NCI-H1105 treated with DMSO at 0.1 percent for 48 hours (cell line): ENCODE data around the gene KCNJ6.

ENCODE experiments used
- DNase-seq: peaks from one replicate; lab custom pipeline; 2025; lab: John Stamatoyannopoulos, UW

Gene KCNJ6

GRCh38 chr21:37904856-37905255 lies 11.4 kb downstream of the KCNJ6 start:
- DNase-seq: no peak

DNA sequence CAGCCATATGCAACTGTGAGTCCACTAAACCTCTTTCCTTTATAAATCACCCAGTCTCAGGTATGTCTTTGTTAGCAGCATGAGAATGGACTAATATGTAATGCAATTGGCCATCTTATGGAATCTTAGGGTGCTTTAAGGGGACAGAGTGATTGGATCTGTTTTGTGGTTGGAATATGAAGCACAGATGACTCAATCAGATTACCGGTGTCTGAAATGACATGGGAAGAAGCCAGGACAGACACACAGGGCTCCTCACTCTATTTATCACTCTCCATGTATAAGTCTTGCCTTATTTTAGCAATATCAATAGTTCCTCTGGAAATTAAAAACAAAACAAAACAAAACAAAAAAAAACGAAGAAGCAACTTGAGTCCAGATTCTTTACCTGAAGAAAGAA lies 12.9 kb downstream of the KCNJ6 start:
- no peak for DNase-seq

GRCh38 chr21:37899146-37899545 lies 17.1 kb downstream of the KCNJ6 start:
- no peak for DNase-seq

GRCh38 chr21:37896788-37897187 lies 19.5 kb downstream of the KCNJ6 start:
- no peak for DNase-seq

DNA sequence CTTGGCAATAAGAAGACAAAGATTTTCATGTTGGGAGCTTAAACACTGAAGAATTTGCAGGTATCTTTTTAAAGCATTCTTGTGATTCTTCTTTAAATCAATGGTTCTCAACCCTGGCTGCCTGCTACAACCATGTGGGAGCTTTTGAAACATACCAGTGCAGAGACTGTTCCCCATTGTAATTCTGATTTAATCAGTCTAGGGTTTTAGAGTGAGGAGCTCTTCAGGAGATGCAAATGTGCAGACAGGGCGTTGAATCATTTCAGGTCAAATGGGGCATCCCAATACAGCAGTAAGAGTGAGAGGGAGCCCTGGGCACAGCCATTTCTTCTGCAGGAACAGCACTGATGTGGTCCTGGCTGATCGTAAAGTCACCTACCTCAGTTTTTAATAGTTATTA lies 24.3 kb downstream of the KCNJ6 start:
- DNase-seq: no peak

DNA sequence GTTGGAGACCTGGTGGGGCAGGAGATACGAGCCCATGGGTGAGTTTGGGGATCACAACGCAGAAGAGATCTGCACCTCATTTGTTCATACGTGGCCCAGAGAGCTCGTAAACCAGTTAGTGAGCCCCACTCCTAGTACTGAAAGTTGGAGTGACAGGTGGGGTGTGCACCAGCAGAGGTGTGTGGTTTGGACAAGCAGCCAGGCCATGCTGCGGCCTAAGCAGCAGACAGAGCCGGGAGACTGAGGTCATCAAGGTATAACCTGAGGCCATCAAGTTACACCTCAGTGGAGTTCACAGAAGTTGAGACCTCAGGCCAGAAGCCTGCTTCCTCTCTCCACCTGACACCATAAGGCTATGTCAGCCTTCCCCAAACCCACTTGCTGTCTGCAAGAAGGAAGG lies 27.6 kb downstream of the KCNJ6 start:
- DNase-seq: no peak

GRCh38 chr21:37886726-37887299 lies 29.4 kb downstream of the KCNJ6 start:
- DNase-seq: no peak

DNA sequence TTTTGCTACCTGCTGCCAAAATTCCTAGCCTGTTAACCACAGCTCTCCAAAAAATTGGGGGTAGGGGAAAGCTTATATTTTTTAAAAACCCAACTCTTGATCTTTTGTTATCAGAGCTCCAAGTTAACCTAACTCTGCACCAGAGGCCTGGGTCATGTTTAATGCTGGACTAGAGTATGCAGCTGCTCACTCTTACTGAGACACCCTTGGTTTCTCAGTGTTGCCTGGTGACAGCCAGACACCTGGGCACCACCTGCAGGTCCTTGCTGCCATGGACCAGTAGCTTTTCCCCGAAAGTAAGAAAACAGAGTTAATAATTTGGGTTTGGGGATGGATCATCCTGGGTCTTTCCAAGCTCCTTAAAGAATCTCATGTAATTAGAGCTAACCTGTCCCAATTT lies 30.1 kb downstream of the KCNJ6 start:
- peak; percentile 16 for DNase-seq

DNA sequence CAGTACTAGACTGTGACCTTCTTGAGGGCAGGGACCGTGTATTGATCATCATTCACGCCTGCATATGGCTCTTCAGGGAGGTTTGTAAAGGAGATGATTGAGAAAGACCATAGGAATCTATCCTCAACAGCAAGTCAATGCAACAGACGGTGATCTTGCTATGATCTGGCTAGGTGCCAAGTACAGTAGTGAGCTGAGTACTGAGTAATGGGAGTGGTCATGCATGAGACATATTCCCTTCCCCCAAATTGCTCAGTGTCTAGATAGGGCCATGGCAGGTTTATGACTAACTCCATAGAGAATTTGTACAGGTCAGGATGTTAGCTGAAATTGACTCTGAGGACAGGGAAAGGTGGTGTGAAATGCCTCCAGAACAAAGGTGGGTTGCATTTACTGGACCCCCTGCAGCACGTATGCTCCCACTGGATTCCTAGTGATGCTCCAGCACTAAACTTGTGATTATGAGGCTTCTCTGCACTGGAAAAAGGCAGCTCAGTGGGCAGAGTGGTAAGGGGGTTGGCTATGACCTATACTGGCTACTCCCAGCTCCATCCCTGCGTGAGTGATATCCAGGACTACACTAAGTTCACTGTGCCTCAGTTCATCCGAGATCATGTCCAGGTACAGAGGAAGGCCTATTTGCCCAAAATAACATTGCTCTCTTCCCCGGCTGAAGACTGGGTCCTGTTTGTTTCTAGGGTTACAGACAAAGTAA lies 37.2 kb downstream of the KCNJ6 start:
- peak; percentile 48 for DNase-seq

DNA sequence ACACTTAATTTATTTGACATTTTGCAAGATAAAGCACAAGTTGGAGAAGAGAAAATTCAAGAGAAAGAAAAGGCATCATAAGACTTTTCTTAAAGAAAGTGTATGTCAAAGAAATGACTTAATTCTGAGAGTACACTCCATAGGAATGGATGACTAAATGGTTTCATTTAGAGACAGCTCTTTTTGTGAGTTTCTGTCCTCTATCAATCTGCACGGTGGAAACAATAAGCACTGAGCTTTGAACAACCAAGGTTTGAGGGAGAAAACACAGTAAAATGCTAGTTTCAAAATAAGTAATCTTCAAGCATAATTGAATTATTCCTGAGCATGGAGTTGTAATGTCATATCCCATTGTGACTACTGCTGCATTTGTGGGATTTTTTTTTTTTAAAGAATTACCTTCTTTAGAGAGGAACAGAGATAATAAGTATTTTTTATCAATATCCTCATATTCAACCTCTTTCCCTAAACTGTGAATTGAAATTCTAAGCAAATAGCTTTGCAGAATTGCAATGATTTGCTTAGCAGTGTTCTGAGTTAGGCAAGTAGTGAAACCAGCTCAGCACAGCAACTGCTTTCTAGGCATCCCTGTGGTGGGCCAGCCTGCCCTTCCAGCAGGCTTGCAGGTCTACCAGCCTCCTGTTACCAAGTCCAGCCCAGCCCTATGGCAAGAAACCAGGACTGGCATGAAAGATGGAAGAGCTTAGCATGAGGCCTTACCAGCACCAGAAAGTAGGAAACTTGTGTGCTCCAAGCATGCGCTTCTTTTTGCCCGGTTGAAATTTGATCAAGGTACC lies 38.2 kb downstream of the KCNJ6 start:
- DNase-seq: no peak

- no peak for DNase-seq
These were observed 39.1 kb downstream of the KCNJ6 start for GRCh38 chr21:37877171-37877570.

DNA sequence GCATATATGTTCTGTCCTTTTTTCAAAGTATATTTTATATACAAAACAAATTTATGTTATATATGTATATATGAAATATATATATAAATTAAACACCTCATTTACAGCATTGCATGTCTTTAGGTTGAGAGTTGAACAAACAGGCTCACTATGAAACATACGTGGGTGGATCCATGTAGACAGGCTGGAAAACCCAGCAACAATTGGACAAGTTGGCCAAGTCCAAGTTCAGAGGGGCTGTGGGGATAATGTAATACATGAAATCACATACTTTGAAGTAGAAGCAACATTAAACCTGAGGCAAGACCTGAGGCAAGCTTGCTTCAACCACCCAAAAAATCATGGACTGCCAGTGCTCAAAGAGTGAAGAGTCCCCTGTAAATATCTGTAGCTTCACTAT lies 39.7 kb downstream of the KCNJ6 start:
- no peak for DNase-seq

- DNase-seq: no peak
These were observed 41.1 kb downstream of the KCNJ6 start for GRCh38 chr21:37874904-37875780.

- no peak for DNase-seq
These were observed 41.8 kb downstream of the KCNJ6 start for GRCh38 chr21:37874481-37874880.

DNA sequence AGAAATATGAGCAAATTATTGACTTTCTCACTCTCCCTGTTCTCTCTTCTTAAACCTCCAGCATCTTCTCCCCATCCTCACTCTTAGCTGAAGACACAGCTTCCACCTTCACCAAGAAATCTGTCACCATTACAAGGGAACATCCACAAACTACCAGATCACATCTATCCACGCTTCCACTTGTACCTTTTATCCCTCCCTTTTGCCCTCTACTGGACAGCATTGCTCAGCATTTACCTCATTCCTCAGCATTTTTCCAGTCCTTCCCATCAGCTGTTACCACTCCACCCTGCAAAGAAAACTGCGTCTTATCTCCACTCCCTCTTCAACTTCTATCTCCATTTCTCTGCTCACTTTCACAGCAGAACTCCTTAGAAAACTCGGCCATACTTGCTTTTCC lies 42.6 kb downstream of the KCNJ6 start:
- DNase-seq: no peak

DNA sequence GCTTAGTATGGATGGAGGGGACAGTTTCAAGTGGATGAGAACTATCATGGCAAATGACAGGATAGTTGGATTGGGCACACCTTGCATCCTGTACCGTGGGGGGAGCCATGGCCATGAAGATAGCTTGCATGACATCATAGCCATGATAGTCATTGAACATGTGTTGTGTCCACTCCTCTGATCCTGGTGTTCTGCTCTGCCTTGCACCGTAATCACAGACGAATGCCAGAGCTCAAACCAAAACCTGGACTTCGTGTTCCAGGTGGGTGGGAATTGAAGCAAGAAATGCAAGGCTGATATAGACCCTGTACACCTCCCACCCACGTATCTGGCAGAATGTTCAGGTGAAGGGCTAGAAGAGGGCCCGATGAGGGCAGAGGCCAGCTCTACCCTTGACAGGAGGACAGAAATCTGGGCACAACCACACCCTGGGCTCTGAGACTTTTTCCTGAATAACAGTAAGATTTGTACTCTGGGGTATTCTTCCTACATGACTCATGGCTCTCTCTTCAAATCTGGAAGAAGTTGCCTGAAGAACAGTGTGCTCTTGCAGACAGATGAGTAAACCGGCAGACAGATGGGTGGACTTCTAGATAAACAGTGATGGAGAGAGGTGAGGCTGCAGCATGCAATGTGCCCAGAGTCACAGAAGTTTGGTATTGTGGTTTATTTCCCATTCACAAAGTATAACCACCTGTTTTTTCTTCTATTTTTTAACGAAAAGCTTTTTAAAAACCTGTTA lies 45.0 kb downstream of the KCNJ6 start:
- no peak for DNase-seq

- DNase-seq: peak; percentile 82
These were observed 46.0 kb downstream of the KCNJ6 start for GRCh38 chr21:37870221-37870620.

- no peak for DNase-seq
These were observed 46.6 kb downstream of the KCNJ6 start for GRCh38 chr21:37869661-37870060.

DNA sequence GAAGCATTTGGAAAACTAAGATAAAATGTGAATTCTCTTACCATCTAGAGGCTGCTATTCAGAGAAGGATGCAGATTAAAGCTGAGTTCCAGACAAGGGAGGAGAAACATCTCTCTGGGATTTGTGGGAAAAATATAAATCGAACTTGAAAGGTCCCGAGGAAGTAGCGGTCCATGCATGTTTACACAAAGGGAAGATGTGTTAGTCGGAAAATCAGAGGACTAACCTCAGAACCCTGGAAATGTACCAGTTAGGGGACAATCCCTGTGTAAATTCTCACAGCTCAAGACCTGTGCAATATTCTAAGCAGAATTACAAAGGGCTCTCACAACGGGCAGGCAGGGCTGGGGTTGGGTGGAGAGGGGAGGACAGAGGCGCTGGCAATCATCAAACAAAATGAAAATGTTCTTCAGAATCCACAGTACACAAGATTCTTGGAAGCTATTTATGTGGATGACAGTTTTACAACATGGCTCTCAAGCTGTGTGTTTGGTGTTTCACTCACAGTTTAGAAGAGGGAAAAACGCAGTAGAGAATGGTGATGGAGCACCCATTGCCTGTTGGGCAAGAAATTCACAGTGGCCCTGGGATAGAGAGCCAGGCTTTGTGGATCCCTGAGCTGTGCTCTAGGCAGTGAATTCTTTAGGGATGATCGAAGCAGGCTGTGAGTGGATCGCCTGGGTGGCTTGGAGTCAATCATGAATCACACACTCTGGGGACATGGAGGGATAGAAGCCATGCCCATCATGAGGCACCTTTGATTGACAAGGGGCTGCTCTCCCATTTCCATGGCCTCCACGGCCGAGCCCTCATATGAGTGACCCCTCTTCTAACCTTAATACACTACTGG lies 47.6 kb downstream of the KCNJ6 start:
- DNase-seq: no peak

GRCh38 chr21:37866027-37866426 lies 50.2 kb downstream of the KCNJ6 start:
- DNase-seq: no peak

- no peak for DNase-seq
These were observed 51.1 kb downstream of the KCNJ6 start for GRCh38 chr21:37865156-37865555.
